Measurements from ENCODE around the gene ARHGEF12. TPM values are rescaled to one million over a fixed set of nuclear protein-coding genes. Genes with fewer than 3 reads are reported as not detected.
A peak's percentile ranks its signal among the peaks of the same experiment; 100 is the strongest.

Gene ARHGEF12
- total RNA-seq, 4 donors from 2014 or later = 82.6 to 161 (median 125) TPM

- H3K9me3 ChIP-seq = no peaks in the 10 kb centered on the region
- no peaks in the 10 kb centered on the region for H3K27me3 ChIP-seq
- H3K36me3 ChIP-seq = no peaks in the 10 kb centered on the region
- peak overlapping the region; percentile 96 to 97 for H3K27ac ChIP-seq
- TF ChIP-seq CTCF (IDR thresholded peaks at IDR 0.05) (no peak), POLR2A (IDR thresholded peaks at IDR 0.05) (no peak)
- DNase-seq = no peak
- H3K4me3 ChIP-seq = no peak overlapping the region
- intact Hi-C loops (cut with DNase I; ENCODE audit: low total_unique reads) = no loop called here
- H3K4me1 ChIP-seq = no peaks in the 10 kb centered on the region
These were observed 1.9 kb upstream of the ARHGEF12 start for GRCh38 chr11:120334332-120334731.

GRCh38 chr11:120334894-120335462, 1.2 kb upstream of the ARHGEF12 start:
- H3K27me3 ChIP-seq = no peaks in the 10 kb centered on the region
- H3K27ac ChIP-seq = peak overlapping the region; percentile 96 to 97
- no peaks in the 10 kb centered on the region for H3K36me3 ChIP-seq
- H3K9me3 ChIP-seq = no peaks in the 10 kb centered on the region
- DNase-seq = peak; percentile 56 to 84
- intact Hi-C loops (cut with DNase I; ENCODE audit: low total_unique reads) = no loop called here
- H3K4me1 ChIP-seq = no peaks in the 10 kb centered on the region
- peak overlapping the region; percentile 45 to 74 for H3K4me3 ChIP-seq
- peak; percentile 25 to 48 for TF ChIP-seq POLR2A (IDR thresholded peaks at IDR 0.05)
- peak; percentile 55 to 77 (median 73) for TF ChIP-seq CTCF (IDR thresholded peaks at IDR 0.05)

- Histone ChIP-seq H3K4me1 (no peaks in the 10 kb centered on the region), H3K4me3 (peak overlapping the region; percentile 45 to 74), H3K9me3 (no peaks in the 10 kb centered on the region), H3K36me3 (no peaks in the 10 kb centered on the region), H3K27ac (peak overlapping the region; percentile 96 to 97), H3K27me3 (no peaks in the 10 kb centered on the region)
- intact Hi-C loops (cut with DNase I; ENCODE audit: low total_unique reads) = no loop called here
- TF ChIP-seq POLR2A (IDR thresholded peaks at IDR 0.05) (no peak), CTCF (IDR thresholded peaks at IDR 0.05) (peak in 1 of 4 experiments; percentile 22)
- no peak for DNase-seq
These were observed 681 bp upstream of the ARHGEF12 start for GRCh38 chr11:120335556-120335907.

GRCh38 chr11:120336641-120337354, 585 bp downstream of the ARHGEF12 start:
- intact Hi-C loops (cut with DNase I; ENCODE audit: low total_unique reads) = no loop called here
- H3K27me3 ChIP-seq = no peaks in the 10 kb centered on the region
- peaks cover 0 to 7% of the 10 kb centered on the region in 2 donors for H3K4me1 ChIP-seq
- peak; percentile 49 to 52 for DNase-seq
- H3K4me3 ChIP-seq = peak overlapping the region; percentile 45 to 74
- H3K9me3 ChIP-seq = no peaks in the 10 kb centered on the region
- H3K36me3 ChIP-seq = no peaks in the 10 kb centered on the region
- TF ChIP-seq CTCF (IDR thresholded peaks at IDR 0.05) (no peak), POLR2A (IDR thresholded peaks at IDR 0.05) (no peak)
- H3K27ac ChIP-seq = peak overlapping the region; percentile 96 to 97

- no peaks in the 10 kb centered on the region for H3K9me3 ChIP-seq
- intact Hi-C loops (cut with DNase I; ENCODE audit: low total_unique reads) = no loop called here
- H3K4me3 ChIP-seq = peak overlapping the region; percentile 45 to 74
- H3K27ac ChIP-seq = peak overlapping the region; percentile 96 to 97
- TF ChIP-seq POLR2A (IDR thresholded peaks at IDR 0.05) (no peak), CTCF (IDR thresholded peaks at IDR 0.05) (no peak)
- peaks cover 0 to 7% of the 10 kb centered on the region in 2 donors for H3K4me1 ChIP-seq
- H3K27me3 ChIP-seq = no peaks in the 10 kb centered on the region
- DNase-seq = no peak
- H3K36me3 ChIP-seq = no peaks in the 10 kb centered on the region
These were observed 1.3 kb downstream of the ARHGEF12 start for GRCh38 chr11:120337355-120338106.

Measured in uterus (tissue), 4 donors.